Measurements from ENCODE around the gene GBP1.

GRCh38 chr1:89069951-89070350 lies 4.9 kb upstream of the GBP1 start:
- TF ChIP-seq, protein P1, sequence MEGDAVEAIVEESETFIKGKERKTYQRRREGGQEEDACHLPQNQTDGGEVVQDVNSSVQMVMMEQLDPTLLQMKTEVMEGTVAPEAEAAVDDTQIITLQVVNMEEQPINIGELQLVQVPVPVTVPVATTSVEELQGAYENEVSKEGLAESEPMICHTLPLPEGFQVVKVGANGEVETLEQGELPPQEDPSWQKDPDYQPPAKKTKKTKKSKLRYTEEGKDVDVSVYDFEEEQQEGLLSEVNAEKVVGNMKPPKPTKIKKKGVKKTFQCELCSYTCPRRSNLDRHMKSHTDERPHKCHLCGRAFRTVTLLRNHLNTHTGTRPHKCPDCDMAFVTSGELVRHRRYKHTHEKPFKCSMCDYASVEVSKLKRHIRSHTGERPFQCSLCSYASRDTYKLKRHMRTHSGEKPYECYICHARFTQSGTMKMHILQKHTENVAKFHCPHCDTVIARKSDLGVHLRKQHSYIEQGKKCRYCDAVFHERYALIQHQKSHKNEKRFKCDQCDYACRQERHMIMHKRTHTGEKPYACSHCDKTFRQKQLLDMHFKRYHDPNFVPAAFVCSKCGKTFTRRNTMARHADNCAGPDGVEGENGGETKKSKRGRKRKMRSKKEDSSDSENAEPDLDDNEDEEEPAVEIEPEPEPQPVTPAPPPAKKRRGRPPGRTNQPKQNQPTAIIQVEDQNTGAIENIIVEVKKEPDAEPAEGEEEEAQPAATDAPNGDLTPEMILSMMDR (IDR thresholded peaks at IDR 0.05), result no peak
- TF ChIP-seq POLR2A (IDR thresholded peaks at IDR 0.05), result no peak
- no peak for TF ChIP-seq EP300 (IDR thresholded peaks at IDR 0.05)
